Chondrocyte (in vitro differentiated cells): ENCODE data around the gene NT5C1A. TPM values are rescaled to one million over a fixed set of nuclear protein-coding genes. Genes with fewer than 3 reads are reported as not detected.

Experiments
- DNase-seq: peaks from one replicate; pipeline ENCODE4 v3.0.0; 2021; ENCODE audit warnings: mixed read lengths, low spot score
- H3K27ac Mint-ChIP-seq: one replicate; pipeline ENCODE4 v1.8.0; 2021; ENCODE audit warnings: mild to moderate bottlenecking, moderate library complexity, mixed read lengths; ENCODE audit not compliant: unreplicated experiment
- H3K27me3 Mint-ChIP-seq: 2 replicates; pipeline ENCODE4 v1.8.0; 2021; ENCODE audit warnings: low read depth, mixed read lengths
- H3K36me3 Mint-ChIP-seq: 2 replicates; pipeline ENCODE4 v1.8.0; 2021; ENCODE audit warnings: low read depth, mixed read lengths
- H3K4me1 Mint-ChIP-seq: 2 replicates; pipeline ENCODE4 v1.8.0; 2021; ENCODE audit warnings: low read depth, mild to moderate bottlenecking, mixed read lengths
- H3K4me3 Mint-ChIP-seq: one replicate; pipeline ENCODE4 v1.8.0; 2021; ENCODE audit warnings: mild to moderate bottlenecking, moderate library complexity, mixed read lengths; ENCODE audit not compliant: unreplicated experiment
- H3K9me3 Mint-ChIP-seq: 2 replicates; pipeline ENCODE4 v1.8.0; 2021; ENCODE audit warnings: low read depth, mixed read lengths
- CTCF ChIP-seq: fragments of 200-600 bp; sonication (generic); IDR thresholded peaks from 2 replicates; pipeline ENCODE4 v1.5.0; 2021; ENCODE audit warnings: antibody characterized with exemption, mild to moderate bottlenecking, moderate library complexity
- total RNA-seq: library from RNA; stranded (reverse); gene quantifications from 3 replicates; pipeline ENCODE4 v1.2.1, GENCODE V29; 2021

The NT5C1A gene
- total RNA-seq, 1 donor from 2014 or later = 0.32 TPM

GRCh38 chr1:39679821-39680220 is 7.9 kb upstream of the NT5C1A start:
- no peaks in the 10 kb centered on the region for H3K9me3 Mint-ChIP-seq
- no peak overlapping the region for H3K27ac Mint-ChIP-seq
- no peak for TF ChIP-seq CTCF
- H3K27me3 Mint-ChIP-seq = peaks cover 35% of the 10 kb centered on the region
- H3K4me3 Mint-ChIP-seq = no peak overlapping the region
- H3K36me3 Mint-ChIP-seq = peaks cover 2% of the 10 kb centered on the region
- DNase-seq = no peak
- H3K4me1 Mint-ChIP-seq = no peaks in the 10 kb centered on the region

- no peaks in the 10 kb centered on the region for H3K9me3 Mint-ChIP-seq
- TF ChIP-seq CTCF = no peak
- no peak overlapping the region for H3K4me3 Mint-ChIP-seq
- no peaks in the 10 kb centered on the region for H3K4me1 Mint-ChIP-seq
- H3K27me3 Mint-ChIP-seq = peaks cover 31% of the 10 kb centered on the region
- DNase-seq = no peak
- peaks cover 2% of the 10 kb centered on the region for H3K36me3 Mint-ChIP-seq
- H3K27ac Mint-ChIP-seq = no peak overlapping the region
Observed at GRCh38 chr1:39678889-39679288, 7.0 kb upstream of the NT5C1A start.

GRCh38 chr1:39677645-39678044 is 5.7 kb upstream of the NT5C1A start:
- Mint-ChIP-seq H3K36me3 (no peaks in the 10 kb centered on the region), H3K4me3 (no peak overlapping the region), H3K27ac (no peak overlapping the region), H3K4me1 (no peaks in the 10 kb centered on the region), H3K9me3 (no peaks in the 10 kb centered on the region), H3K27me3 (peaks cover 23% of the 10 kb centered on the region)
- TF ChIP-seq CTCF = no peak
- no peak for DNase-seq

GRCh38 chr1:39676948-39677548 is 5.1 kb upstream of the NT5C1A start:
- H3K9me3 Mint-ChIP-seq = no peaks in the 10 kb centered on the region
- no peak for TF ChIP-seq CTCF
- no peak overlapping the region for H3K27ac Mint-ChIP-seq
- no peak overlapping the region for H3K4me3 Mint-ChIP-seq
- peaks cover 18% of the 10 kb centered on the region for H3K27me3 Mint-ChIP-seq
- no peak for DNase-seq
- H3K4me1 Mint-ChIP-seq = peaks cover 4% of the 10 kb centered on the region
- H3K36me3 Mint-ChIP-seq = no peaks in the 10 kb centered on the region

- Mint-ChIP-seq H3K36me3 (no peaks in the 10 kb centered on the region), H3K9me3 (no peaks in the 10 kb centered on the region)
Observed at GRCh38 chr1:39675220-39675619, 3.3 kb upstream of the NT5C1A start.

More at GRCh38 chr1:39675220-39675619, 3.3 kb upstream of the NT5C1A start:
- no peak for DNase-seq
- Mint-ChIP-seq H3K27ac (no peak overlapping the region), H3K27me3 (peaks cover 11% of the 10 kb centered on the region), H3K4me1 (peaks cover 4% of the 10 kb centered on the region), H3K4me3 (no peak overlapping the region)
- TF ChIP-seq CTCF = no peak
